A673 (cell line): ENCODE measurements around the gene PRRT1.

Source experiments
- CTCF ChIP-seq: fragments of 300-800, 200-600 bp; sonication (generic); conservative IDR thresholded peaks from 2 replicates; pipeline ENCODE4 v1.5.1; 2017; ENCODE audit warnings: low read depth, mild to moderate bottlenecking, antibody characterized with exemption, low read length, moderate library complexity, mixed read lengths
- EZH2 ChIP-seq: fragments of 200-600 bp; sonication (generic); IDR thresholded peaks from 2 replicates; pipeline ENCODE4 v1.6.1; 2017; ENCODE audit warnings: borderline replicate concordance, low read depth, mild to moderate bottlenecking, mixed read lengths, antibody characterized with exemption, low read length; ENCODE audit not compliant: poor library complexity, severe bottlenecking

GRCh38 chr6:32116674-32117073 lies 35.1 kb downstream of the PRRT1 start:
- peak; percentile 59 for TF ChIP-seq CTCF
- no peak for TF ChIP-seq EZH2
